GM18909 (cell line): ENCODE measurements around the gene MXD4.

Experiments used
- ATAC-seq: cut with Tn5 transposase; IDR thresholded peaks from one replicate; pipeline ENCODE4 v1.9.1; 2021; ENCODE audit warnings: mild to moderate bottlenecking; ENCODE audit not compliant: unreplicated experiment, poor library complexity

Gene MXD4

GRCh38 chr4:2261853-2262144 lies at the start of gene MXD4:
Gene MXD4, minus strand, starts transcription at chr4:2262109. Its CDS starts 129 bp downstream, at chr4:2261980.
- ATAC-seq = no peak

GRCh38 chr4:2306773-2307410 lies 45.0 kb upstream of the MXD4 start:
- no peak for ATAC-seq

- no peak for ATAC-seq
Observed at GRCh38 chr4:2305766-2306501, 44.0 kb upstream of the MXD4 start.

GRCh38 chr4:2304877-2305561 lies 43.1 kb upstream of the MXD4 start:
- ATAC-seq = no peak

- ATAC-seq = no peak
Observed at GRCh38 chr4:2304321-2304876, 42.5 kb upstream of the MXD4 start.

GRCh38 chr4:2303686-2304320 lies 41.9 kb upstream of the MXD4 start:
- no peak for ATAC-seq

- ATAC-seq = no peak
Observed at GRCh38 chr4:2303121-2303685, 41.3 kb upstream of the MXD4 start.

GRCh38 chr4:2302387-2303119 lies 40.6 kb upstream of the MXD4 start:
- ATAC-seq = no peak

- no peak for ATAC-seq
Observed at GRCh38 chr4:2301806-2302205, 39.9 kb upstream of the MXD4 start.

GRCh38 chr4:2301225-2301642 lies 39.3 kb upstream of the MXD4 start:
- no peak for ATAC-seq

GRCh38 chr4:2300431-2301224 lies 38.7 kb upstream of the MXD4 start:
- no peak for ATAC-seq

- ATAC-seq = no peak
Observed at GRCh38 chr4:2299794-2300193, 37.9 kb upstream of the MXD4 start.

- ATAC-seq = no peak
Observed at GRCh38 chr4:2298532-2298991, 36.7 kb upstream of the MXD4 start.

- no peak for ATAC-seq
Observed at GRCh38 chr4:2297606-2298531, 36.0 kb upstream of the MXD4 start.

- ATAC-seq = no peak
Observed at GRCh38 chr4:2296631-2297601, 35.0 kb upstream of the MXD4 start.

GRCh38 chr4:2295900-2296442 lies 34.1 kb upstream of the MXD4 start:
- no peak for ATAC-seq

- no peak for ATAC-seq
Observed at GRCh38 chr4:2295500-2295899, 33.6 kb upstream of the MXD4 start.
